Esophagus (tissue), 2 donors: ENCODE data around the gene MZF1. TPM values are rescaled to one million over a fixed set of nuclear protein-coding genes. Genes with fewer than 3 reads are reported as not detected.

Source experiments
- H3K27ac ChIP-seq, 2 donors: one replicate each; pipeline ENCODE4 v1.5.1; 2013; ENCODE audit warnings: low read depth in 2 of 2, mild to moderate bottlenecking in 2 of 2, inconsistent platforms in 1 of 2, low read length in 1 of 2, moderate library complexity in 1 of 2
- H3K27me3 ChIP-seq, 2 donors: one replicate each; pipeline ENCODE4 v1.6.1; 2013; ENCODE audit warnings: low read length in 2 of 2, control low read depth in 1 of 2, mild to moderate bottlenecking in 1 of 2; ENCODE audit not compliant: insufficient read depth in 2 of 2, control insufficient read depth in 1 of 2
- H3K36me3 ChIP-seq, 2 donors: one replicate each; pipeline ENCODE4 v1.6.1; 2013; ENCODE audit warnings: low read length in 1 of 2; ENCODE audit not compliant: control insufficient read depth in 2 of 2, insufficient read depth in 2 of 2
- H3K4me1 ChIP-seq, 2 donors: one replicate each; pipeline ENCODE4 v1.6.1; 2013; ENCODE audit warnings: low read length in 1 of 2; ENCODE audit not compliant: control insufficient read depth in 2 of 2, insufficient read depth in 2 of 2
- H3K4me3 ChIP-seq, 2 donors: one replicate each; pipeline ENCODE4 v1.5.1; 2013; ENCODE audit warnings: low read length in 2 of 2, mild to moderate bottlenecking in 2 of 2, low read depth in 1 of 2, moderate library complexity in 1 of 2
- H3K9me3 ChIP-seq, 2 donors: one replicate each; pipeline ENCODE4 v1.6.1; 2013; ENCODE audit warnings: mild to moderate bottlenecking in 2 of 2, low read depth in 1 of 2, low read length in 1 of 2, moderate library complexity in 1 of 2; ENCODE audit not compliant: control insufficient read depth in 2 of 2, insufficient read depth in 1 of 2
- WGBS, 2 donors: extraction: QIAGEN DNeasy Blood & Tissue Kit; methylation state at CpG; one replicate each; pipeline ENCODE4 v1.1.7; 2013; 5-methylcytosine and 5-hydroxymethylcytosine counted together
- polyA plus RNA-seq, 2 donors: library from polyadenylated mRNA; stranded (reverse); fragments of 200-250 nt; gene quantifications; one replicate each; pipeline ENCODE4 v1.2.3, GENCODE V29; 2013
- donor health status: healthy with polysubstance abuse.
- donor health status: Bipolar disorder and iron deficiency.

The MZF1 gene
- polyA plus RNA-seq, 2 donors: 15.3 to 35.9 TPM

DNA sequence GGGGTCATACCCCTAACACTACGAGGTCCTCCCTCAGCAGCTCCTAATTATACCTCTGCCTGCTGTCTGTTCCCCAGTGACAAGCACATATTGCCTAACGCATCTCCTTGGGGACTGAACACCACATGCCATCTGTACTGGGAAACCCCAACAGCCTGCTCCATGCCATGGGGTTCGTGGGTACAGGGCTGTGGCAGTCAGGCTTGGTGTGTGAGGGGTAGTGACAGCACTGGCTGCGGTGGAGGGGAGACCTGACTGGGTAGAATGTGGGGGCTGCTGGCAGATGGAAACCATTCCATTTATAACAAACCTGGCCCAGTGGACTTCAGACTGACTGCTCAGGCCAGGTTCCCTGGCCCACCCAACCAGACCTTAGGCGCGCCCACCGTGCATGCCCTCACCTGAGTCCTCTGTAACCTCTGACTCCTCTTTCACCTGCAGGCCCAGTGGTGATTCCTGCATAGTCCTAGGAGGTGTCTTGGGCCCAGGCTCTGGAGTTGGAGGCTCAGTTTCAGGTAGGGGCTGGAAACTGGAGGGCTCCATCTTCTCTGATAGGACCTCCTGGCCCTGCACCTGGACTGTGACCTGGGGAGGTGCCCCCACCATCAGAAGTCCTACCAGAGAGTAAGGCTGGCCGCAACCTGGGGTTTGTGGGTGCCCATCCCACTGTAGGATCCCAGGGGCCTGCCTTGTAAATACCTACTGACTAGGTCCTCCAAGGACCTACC, 3.0 kb downstream of the MZF1 start:
- H3K4me1 ChIP-seq: peaks cover 3 to 4% of the 10 kb centered on the region in 2 donors
- no peak overlapping the region for H3K4me3 ChIP-seq
- no peak overlapping the region for H3K27ac ChIP-seq
- peaks cover 3 to 21% of the 10 kb centered on the region in 2 donors for H3K36me3 ChIP-seq
- no peaks in the 10 kb centered on the region for H3K27me3 ChIP-seq
- H3K9me3 ChIP-seq: no peaks in the 10 kb centered on the region
- WGBS, 2 donors: 89% methylated on average over 8 of the region's 8 CpGs

DNA sequence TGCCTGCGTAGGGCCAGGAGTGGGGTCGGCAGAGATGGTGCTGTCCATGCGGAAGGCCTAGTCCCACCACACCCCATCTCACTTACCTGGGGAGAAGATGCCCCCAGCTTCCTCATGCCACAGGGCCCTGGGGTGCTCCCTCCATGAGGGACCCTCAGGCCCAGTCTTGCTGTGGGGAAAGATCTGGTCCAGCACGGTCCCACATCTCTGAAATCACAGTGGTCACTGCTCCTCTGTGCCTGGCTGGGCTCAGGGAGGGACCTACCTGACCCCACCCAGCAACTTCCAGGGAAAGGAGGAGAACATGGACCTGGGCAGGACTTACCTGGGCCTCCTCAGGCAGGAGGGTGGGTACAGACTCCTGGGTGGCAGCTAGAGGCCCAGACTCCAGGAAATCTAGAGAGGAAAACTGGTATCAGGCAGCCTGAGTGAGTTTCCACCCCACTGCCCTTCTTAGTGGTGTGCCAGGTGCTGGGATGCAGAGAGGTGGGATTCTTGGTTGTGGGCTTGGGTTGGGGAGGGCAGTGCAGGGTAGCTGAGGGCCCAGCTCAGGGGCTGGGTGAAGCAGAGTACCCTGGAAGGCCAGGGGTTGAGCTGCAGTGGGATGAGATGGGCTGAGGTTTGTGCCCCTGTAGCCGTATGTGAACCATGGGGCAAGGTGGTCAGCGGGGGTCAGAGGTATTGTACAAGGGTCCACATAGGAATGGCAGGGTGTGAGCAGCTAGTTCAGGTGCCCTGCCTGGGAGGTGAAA, 3.8 kb downstream of the MZF1 start:
- Histone ChIP-seq H3K4me1 (peaks cover under 1 to 4% of the 10 kb centered on the region in 2 donors), H3K36me3 (peaks cover 3 to 21% of the 10 kb centered on the region in 2 donors), H3K27ac (no peak overlapping the region), H3K9me3 (no peaks in the 10 kb centered on the region), H3K4me3 (no peak overlapping the region), H3K27me3 (no peaks in the 10 kb centered on the region)
- WGBS, 2 donors: 93% methylated on average over 6 of the region's 6 CpGs

DNA sequence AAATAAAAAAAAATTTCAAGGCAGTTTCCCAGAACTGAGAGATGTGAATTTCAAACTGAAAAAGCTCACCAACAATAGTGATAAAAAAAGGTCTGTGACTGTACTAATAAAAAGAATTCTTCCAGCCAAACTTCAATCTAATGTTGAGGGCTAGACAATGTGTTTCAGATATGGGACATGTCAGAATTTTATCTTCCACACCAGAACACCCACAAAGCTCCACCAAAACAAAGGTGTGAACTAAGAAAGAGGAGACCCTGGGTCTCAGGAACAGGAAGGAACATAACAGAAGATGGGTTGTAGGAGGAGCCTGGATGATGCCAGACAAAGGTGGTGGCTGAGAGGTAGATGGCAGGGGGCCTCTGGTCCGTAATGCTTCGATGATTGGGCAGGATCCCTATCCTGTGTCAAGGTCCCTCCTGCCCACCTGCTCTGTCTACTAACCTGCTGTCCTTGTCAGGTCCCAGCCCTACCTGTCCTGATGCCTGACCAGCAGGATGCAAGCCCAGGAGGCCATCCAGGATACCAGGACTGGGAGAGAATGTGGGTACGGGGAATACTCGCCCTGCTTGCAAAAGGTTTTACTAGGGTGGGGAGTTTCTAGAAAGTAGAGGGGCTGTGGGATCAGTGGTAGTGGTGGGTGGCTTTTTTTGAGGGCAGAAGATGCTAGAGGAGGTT, 4.5 kb downstream of the MZF1 start:
- Histone ChIP-seq H3K36me3 (peaks cover 3 to 21% of the 10 kb centered on the region in 2 donors), H3K27me3 (no peaks in the 10 kb centered on the region), H3K9me3 (no peaks in the 10 kb centered on the region), H3K4me1 (peaks cover 0 to 4% of the 10 kb centered on the region in 2 donors), H3K4me3 (no peak overlapping the region), H3K27ac (no peak overlapping the region)
- 91% methylated on average over 4 of the region's 4 CpGs for WGBS, 2 donors

DNA sequence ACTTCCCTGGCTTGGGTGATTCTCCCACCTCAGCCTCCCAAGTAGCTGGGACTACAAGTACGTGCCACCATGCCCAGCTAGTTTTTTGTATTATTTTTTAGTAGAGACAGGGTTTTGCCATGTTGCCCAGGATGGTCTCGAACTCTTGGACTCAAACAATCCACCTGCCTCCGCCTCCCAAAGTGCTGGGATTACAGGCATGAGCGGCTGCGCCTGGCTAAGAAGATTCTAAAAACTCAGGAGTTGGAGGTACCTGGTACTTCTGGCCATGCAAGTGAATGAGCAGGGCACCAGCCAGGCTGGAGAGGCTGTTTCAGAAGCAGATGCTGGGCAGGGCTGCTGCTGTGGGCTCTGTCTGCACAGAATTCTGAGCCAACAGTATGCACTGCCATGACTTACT, 6.1 kb downstream of the MZF1 start:
- WGBS, 2 donors: 96 to 97% methylated on average over 5 of the region's 5 CpGs
- no peak overlapping the region for H3K27ac ChIP-seq
- peaks cover 3 to 21% of the 10 kb centered on the region in 2 donors for H3K36me3 ChIP-seq
- no peak overlapping the region for H3K4me3 ChIP-seq
- no peaks in the 10 kb centered on the region for H3K27me3 ChIP-seq
- H3K4me1 ChIP-seq: peaks cover 0 to 15% of the 10 kb centered on the region in 2 donors
- H3K9me3 ChIP-seq: no peaks in the 10 kb centered on the region

DNA sequence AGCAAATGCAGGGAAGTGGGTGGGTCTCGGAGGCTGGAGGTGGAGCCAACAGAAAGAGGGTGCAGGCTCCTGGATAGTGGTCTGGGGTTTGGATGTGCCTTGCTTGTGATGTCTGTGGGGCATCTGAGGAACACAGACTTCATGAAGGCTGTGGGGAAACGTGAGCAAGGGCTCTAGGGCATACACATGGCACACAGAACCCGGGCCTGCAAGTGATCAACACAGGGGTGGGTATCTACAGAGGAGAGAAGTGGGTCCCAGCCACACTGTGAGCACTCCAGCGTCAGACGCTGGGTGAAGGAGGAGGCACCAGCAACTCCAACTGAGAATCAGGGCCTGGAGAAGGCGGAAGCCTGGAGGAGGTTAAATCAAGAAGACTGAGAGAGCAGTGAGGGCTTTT, 9.3 kb downstream of the MZF1 start:
- 68 to 69% methylated on average over 6 of the region's 6 CpGs for WGBS, 2 donors
- Histone ChIP-seq H3K27ac (no peak overlapping the region), H3K4me3 (no peak overlapping the region), H3K27me3 (no peaks in the 10 kb centered on the region), H3K9me3 (no peaks in the 10 kb centered on the region), H3K36me3 (no peaks in the 10 kb centered on the region), H3K4me1 (peaks cover 2 to 26% of the 10 kb centered on the region in 2 donors)

DNA sequence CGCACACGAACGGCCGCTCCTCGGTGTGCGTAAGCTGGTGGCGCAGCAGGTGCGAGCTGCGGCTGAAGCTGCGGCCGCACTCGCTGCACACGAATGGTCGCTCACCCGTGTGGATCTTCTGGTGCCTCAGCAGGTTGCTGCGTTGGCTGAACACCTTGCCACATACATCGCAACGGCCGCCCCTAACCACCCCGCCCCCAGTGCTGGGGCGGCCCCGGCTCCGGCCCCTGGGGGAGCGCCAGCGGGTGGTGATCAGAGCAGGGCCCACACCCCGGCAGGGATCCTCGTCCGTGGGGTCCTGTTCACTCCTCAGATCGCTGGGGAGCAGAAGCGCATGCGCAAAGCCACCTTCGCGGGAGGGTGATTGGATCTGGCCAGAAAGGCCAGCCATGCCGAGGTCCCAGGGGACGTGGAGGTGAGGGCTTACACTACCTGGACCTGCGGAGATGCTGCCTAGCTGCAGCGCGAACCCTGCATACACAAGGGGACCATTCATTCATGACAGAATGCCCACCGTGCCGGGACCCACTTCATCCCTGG, 10.0 kb downstream of the MZF1 start:
- Histone ChIP-seq H3K27ac (no peak overlapping the region), H3K9me3 (no peaks in the 10 kb centered on the region), H3K4me3 (peak overlapping the region; percentile 34 to 52), H3K27me3 (no peaks in the 10 kb centered on the region), H3K4me1 (peaks cover 2 to 26% of the 10 kb centered on the region in 2 donors), H3K36me3 (no peaks in the 10 kb centered on the region)
- 2 to 4% methylated on average over 40 of the region's 40 CpGs for WGBS, 2 donors

DNA sequence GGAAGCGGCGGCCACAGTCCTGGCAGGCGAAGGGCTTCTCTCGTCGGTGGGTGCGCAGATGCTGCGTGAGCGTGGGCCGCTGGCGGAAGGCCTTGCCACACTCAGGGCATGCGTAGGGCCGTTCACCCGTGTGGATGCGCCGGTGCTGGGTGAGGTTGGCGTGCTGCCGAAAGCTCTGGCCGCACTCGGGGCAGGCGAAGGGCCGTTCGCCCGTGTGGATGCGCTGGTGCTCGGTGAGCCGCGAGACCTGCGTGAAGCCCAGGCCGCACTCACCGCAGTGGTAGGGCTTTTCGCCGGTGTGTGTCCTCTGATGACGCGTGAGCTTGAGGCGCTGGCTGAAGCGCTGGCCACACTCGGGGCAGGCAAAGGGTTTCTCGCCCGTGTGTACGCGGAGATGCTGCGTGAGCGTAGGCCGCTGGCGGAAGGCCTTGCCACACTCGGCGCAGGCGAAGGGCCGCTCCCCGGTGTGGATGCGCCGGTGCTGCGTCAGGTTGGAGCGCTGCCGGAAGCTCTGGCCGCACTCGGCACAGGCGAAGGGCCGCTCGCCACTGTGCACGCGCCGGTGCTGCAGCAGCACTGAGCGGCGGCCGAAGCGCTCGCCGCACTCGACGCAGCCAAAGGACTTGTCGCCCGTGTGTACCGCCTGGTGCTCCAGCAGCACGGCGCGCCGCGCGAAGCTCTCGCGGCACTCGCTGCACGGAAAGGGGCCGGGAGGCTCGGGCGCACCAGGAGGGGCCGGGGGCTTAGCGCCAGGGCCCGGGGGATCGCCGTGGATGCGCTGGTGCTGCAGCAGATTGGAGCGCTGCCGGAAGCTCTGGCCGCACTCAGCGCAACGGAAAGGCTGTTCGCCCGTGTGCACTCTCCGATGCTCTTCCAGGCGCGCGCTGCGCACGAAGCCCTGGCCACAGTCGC, 10.8 kb downstream of the MZF1 start:
- Histone ChIP-seq H3K4me3 (peak overlapping the region; percentile 34 to 52), H3K27me3 (no peaks in the 10 kb centered on the region), H3K27ac (peak overlapping the region; percentile 15 to 71), H3K36me3 (no peaks in the 10 kb centered on the region), H3K4me1 (peaks cover 2 to 26% of the 10 kb centered on the region in 2 donors), H3K9me3 (no peaks in the 10 kb centered on the region)
- 5 to 7% methylated on average over 107 of the region's 107 CpGs for WGBS, 2 donors

DNA sequence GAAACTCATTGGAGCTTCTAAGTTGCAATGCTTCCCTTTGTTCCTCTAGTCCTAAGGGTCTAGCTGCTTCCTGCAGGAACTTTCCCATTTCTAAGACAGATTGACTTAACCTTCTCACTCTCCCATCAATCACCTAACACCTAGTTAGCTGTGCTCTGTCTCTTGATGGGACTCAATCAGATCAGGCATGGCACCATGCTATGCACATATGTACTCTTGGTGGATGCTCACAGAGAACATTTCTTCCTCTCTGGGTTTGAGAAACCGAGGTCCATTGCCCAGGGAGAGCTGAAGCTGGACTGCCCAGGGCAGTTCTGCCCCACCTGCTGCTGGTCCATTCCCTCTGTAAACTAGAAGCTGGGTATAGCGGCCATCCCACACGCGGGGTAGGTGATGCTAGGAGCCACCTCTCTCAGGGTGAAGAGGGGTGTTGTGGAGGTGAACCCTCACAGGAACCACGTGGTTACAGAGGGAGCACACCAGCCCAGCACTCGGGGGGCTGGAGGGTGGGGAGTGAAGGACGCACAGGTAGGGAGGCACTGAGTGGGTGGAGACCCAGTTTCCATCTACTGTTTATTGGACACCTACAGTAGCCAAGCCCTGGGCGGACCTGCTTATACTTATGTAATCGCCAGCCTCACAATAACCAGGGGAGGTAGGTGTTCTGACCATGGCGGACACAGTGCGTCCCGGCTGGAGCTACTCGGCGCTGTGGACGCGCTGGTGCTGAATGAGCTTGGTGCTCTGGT, 11.6 kb downstream of the MZF1 start:
- H3K4me3 ChIP-seq: peak overlapping the region; percentile 34 to 52
- H3K9me3 ChIP-seq: no peaks in the 10 kb centered on the region
- peaks cover 2 to 34% of the 10 kb centered on the region in 2 donors for H3K4me1 ChIP-seq
- H3K36me3 ChIP-seq: peaks cover 0 to 2% of the 10 kb centered on the region in 2 donors
- 45 to 46% methylated on average over 16 of the region's 16 CpGs for WGBS, 2 donors
- H3K27ac ChIP-seq: peak overlapping the region; percentile 15 to 71
- no peaks in the 10 kb centered on the region for H3K27me3 ChIP-seq
